CD4-positive, alpha-beta T cell (primary cell): Measurements from ENCODE around the gene TNFRSF25. TPM values are rescaled to one million over a fixed set of nuclear protein-coding genes. Genes with fewer than 3 reads are reported as not detected.
"Not testable (repeated sequence)": the region's sequence is repeated elsewhere in the genome, so short reads cannot be mapped to it uniquely, and the experiment has no call there.

Experiments used
- ATAC-seq: fragments of 200-7000 bp; cut with Tn5 transposase; one replicate; pipeline ENCODE4 v1.10.0; 2022; ENCODE audit warnings: mild to moderate bottlenecking; ENCODE audit not compliant: poor library complexity
- CTCF ChIA-PET: fragments of 350-600 bp; sonication (Branson Sonifier 250); formaldehyde crosslinking; loops from one replicate; lab custom pipeline; 2021; ENCODE audit warnings: antibody characterized with exemption, inconsistent platforms; lab: Charles Lee
- POLR2A ChIA-PET: fragments of 350-600 bp; sonication (Branson Sonifier 250); formaldehyde crosslinking; loops from one replicate; lab custom pipeline; 2021; ENCODE audit warnings: antibody characterized with exemption, inconsistent platforms; lab: Charles Lee
- DNase-seq, 14 experiments: peaks; one replicate each; pipeline ENCODE4 v3.0.0-alpha.2; 2013 to 2020; ENCODE audit warnings: mixed read lengths in 2 of 14
- H3K27ac ChIP-seq, 2 donors: one replicate each; pipeline versions ENCODE4 v1.5.1 to v1.7.0; 2013; ENCODE audit warnings: low read length in 2 of 2, low read depth in 1 of 2, mild to moderate bottlenecking in 1 of 2
- H3K27me3 ChIP-seq, 2 experiments: 1 replicate in 1 of 2; 2 replicates in 1 of 2; pipeline versions ENCODE4 v1.6.1 to v1.7.0; 2013; ENCODE audit warnings: low read length in 2 of 2, control low read depth in 1 of 2, mild to moderate bottlenecking in 1 of 2, moderate library complexity in 1 of 2; ENCODE audit not compliant: insufficient read depth in 2 of 2, control insufficient read depth in 1 of 2
- H3K36me3 ChIP-seq: one replicate; pipeline ENCODE4 v1.6.1; 2013; ENCODE audit warnings: low read length, control low read depth; ENCODE audit not compliant: insufficient read depth
- H3K4me1 ChIP-seq: one replicate; pipeline ENCODE4 v1.6.1; 2013; ENCODE audit warnings: low read length, control low read depth; ENCODE audit not compliant: insufficient read depth
- H3K4me3 ChIP-seq: one replicate; pipeline ENCODE4 v1.5.1; 2013; ENCODE audit warnings: mild to moderate bottlenecking, low read length, moderate library complexity
- H3K9me3 ChIP-seq, 2 experiments: 1 replicate in 1 of 2; 2 replicates in 1 of 2; pipeline versions ENCODE4 v1.6.1 to v1.7.0; 2013; ENCODE audit warnings: low read length in 2 of 2, mild to moderate bottlenecking in 2 of 2, control low read depth in 1 of 2, moderate library complexity in 1 of 2; ENCODE audit not compliant: control insufficient read depth in 1 of 2, insufficient read depth in 1 of 2
- H3K27ac Mint-ChIP-seq: one replicate; pipeline ENCODE4 v1.8.0; 2020; ENCODE audit warnings: mixed read lengths
- H3K27me3 Mint-ChIP-seq: one replicate; pipeline ENCODE4 v1.8.0; 2021; ENCODE audit warnings: mixed read lengths
- H3K36me3 Mint-ChIP-seq: one replicate; pipeline ENCODE4 v1.8.0; 2021; ENCODE audit warnings: low read depth, mixed read lengths
- H3K4me1 Mint-ChIP-seq: one replicate; pipeline ENCODE4 v1.8.0; 2021; ENCODE audit warnings: low read depth, mixed read lengths
- H3K4me3 Mint-ChIP-seq: one replicate; pipeline ENCODE4 v1.8.0; 2020; ENCODE audit warnings: mild to moderate bottlenecking, mixed read lengths
- H3K9me3 Mint-ChIP-seq: one replicate; pipeline ENCODE4 v1.8.0; 2020; ENCODE audit warnings: mixed read lengths
- CTCF ChIP-seq: fragments of 200-600 bp; IDR thresholded peaks from one replicate; pipeline ENCODE4 v1.8.0; 2022; ENCODE audit warnings: antibody characterized with exemption, mild to moderate bottlenecking
- intact Hi-C, 2 experiments: fragments of 100-400 bp; cut with DNase I in 1 of 2; cut with micrococcal nuclease in 1 of 2; formaldehyde crosslinking; loops; one replicate each; pipeline versions ENCODE4 v1.15.1 to v1.9.0; 2023 to 2025; cut with DNase I, micrococcal nuclease
- total RNA-seq, 174 experiments: library from RNA in 2 of 174; stranded (reverse) in 2 of 174; gene quantifications; one replicate each; pipeline ENCODE4 v1.2.3 and lab custom pipeline; 2021 to 2026

Gene TNFRSF25
- total RNA-seq, 2 experiments from 2014 or later, result 220 to 225 TPM

- Mint-ChIP-seq H3K36me3 (no peaks in the 10 kb centered on the region), H3K4me3 (peak overlapping the region; percentile 69), H3K27ac (no peak overlapping the region), H3K9me3 (no peaks in the 10 kb centered on the region), H3K27me3 (peaks cover 53% of the 10 kb centered on the region), H3K4me1 (peaks cover 36% of the 10 kb centered on the region)
- no peak for TF ChIP-seq CTCF
- Histone ChIP-seq H3K4me3 (peak overlapping the region; percentile 45), H3K27ac (no peak overlapping the region), H3K9me3 (peaks cover 0 to 16% of the 10 kb centered on the region in 2 experiments), H3K27me3 (peaks cover 42 to 53% of the 10 kb centered on the region in 2 experiments), H3K4me1 (peaks cover 45% of the 10 kb centered on the region), H3K36me3 (no peaks in the 10 kb centered on the region)
- ChIA-PET CTCF (interaction anchor here (0.8 to 5.1 kb wide), 9 partner anchors 8 to 90 kb away, joined by 3 to 34 read pairs (median 4); partner anchors contain the start of gene TNFRSF25), POLR2A (interaction anchor here (1.7 to 7.2 kb wide), 3 partner anchors 8 to 17 kb away, joined by 5 to 61 read pairs (median 40); partner anchors contain the start of gene TNFRSF25)
- DNase-seq, result peak in 11 of 14 experiments; percentile 34 to 80 (median 61)
- intact Hi-C loops, result no loop called here
- ATAC-seq, result peak; percentile 59
Measured at GRCh38 chr1:6447818-6448748, 17.9 kb downstream of the TNFRSF25 start.

GRCh38 chr1:6447016-6447817 lies 18.8 kb downstream of the TNFRSF25 start:
- H3K36me3 ChIP-seq, result no peaks in the 10 kb centered on the region
- peaks cover 45% of the 10 kb centered on the region for H3K4me1 ChIP-seq
- H3K27me3 ChIP-seq, result peaks cover 42 to 53% of the 10 kb centered on the region in 2 experiments
- H3K36me3 Mint-ChIP-seq, result no peaks in the 10 kb centered on the region
- ATAC-seq, result peak; percentile 10
- H3K9me3 Mint-ChIP-seq, result no peaks in the 10 kb centered on the region
- H3K27me3 Mint-ChIP-seq, result peaks cover 49% of the 10 kb centered on the region
- H3K4me3 ChIP-seq, result peak overlapping the region; percentile 45
- H3K9me3 ChIP-seq, result peaks cover 0 to 16% of the 10 kb centered on the region in 2 experiments
- ChIA-PET POLR2A (interaction anchor here (0.6 to 7.2 kb wide), 3 partner anchors 13 to 45 kb away, joined by 3 to 61 read pairs (median 40); partner anchors contain the start of gene TNFRSF25), CTCF (interaction anchor here (0.8 to 5.1 kb wide), 6 partner anchors 9 to 26 kb away, joined by 3 to 34 read pairs (median 8); partner anchors contain the start of gene TNFRSF25)
- no peak for TF ChIP-seq CTCF
- peak in 2 of 14 experiments; percentile 30 to 42 for DNase-seq
- peak overlapping the region; percentile 69 for H3K4me3 Mint-ChIP-seq
- H3K27ac Mint-ChIP-seq, result no peak overlapping the region
- H3K4me1 Mint-ChIP-seq, result peaks cover 34% of the 10 kb centered on the region
- no peak overlapping the region for H3K27ac ChIP-seq
- intact Hi-C loops, result no loop called here

- peaks cover 0 to 18% of the 10 kb centered on the region in 2 experiments for H3K9me3 ChIP-seq
- H3K4me3 Mint-ChIP-seq, result peak overlapping the region; percentile 38
- peak overlapping the region; percentile 22 for H3K4me3 ChIP-seq
- H3K27me3 Mint-ChIP-seq, result peaks cover 50% of the 10 kb centered on the region
- H3K36me3 Mint-ChIP-seq, result no peaks in the 10 kb centered on the region
- no peak overlapping the region for H3K27ac Mint-ChIP-seq
- ATAC-seq, result no peak
- no peaks in the 10 kb centered on the region for H3K9me3 Mint-ChIP-seq
- ChIA-PET CTCF (interaction anchor here (1.2 to 5.1 kb wide), 3 partner anchors 18 to 26 kb away, joined by 4 to 34 read pairs (median 13); partner anchors contain the start of gene TNFRSF25), POLR2A (interaction anchor here (6.4 to 7.2 kb wide), 2 partner anchors 13 to 18 kb away, joined by 40 to 61 read pairs; partner anchors contain the start of gene TNFRSF25)
- H3K4me1 ChIP-seq, result peaks cover 45% of the 10 kb centered on the region
- TF ChIP-seq CTCF, result no peak
- intact Hi-C loops, result no loop called here
- no peaks in the 10 kb centered on the region for H3K36me3 ChIP-seq
- DNase-seq, result no peak
- no peak overlapping the region for H3K27ac ChIP-seq
- H3K27me3 ChIP-seq, result peaks cover 42 to 54% of the 10 kb centered on the region in 2 experiments
- H3K4me1 Mint-ChIP-seq, result peaks cover 34% of the 10 kb centered on the region
Measured at GRCh38 chr1:6446665-6447015, 19.3 kb downstream of the TNFRSF25 start.

- CTCF ChIA-PET, result interaction anchor here (0.6 to 5.1 kb wide), 2 partner anchors 14 to 18 kb away, joined by 3 to 34 read pairs; partner anchors contain the start of gene TNFRSF25
- H3K4me1 Mint-ChIP-seq, result peaks cover 34% of the 10 kb centered on the region
- Histone ChIP-seq H3K9me3 (peaks cover 0 to 22% of the 10 kb centered on the region in 2 experiments), H3K4me1 (peaks cover 48% of the 10 kb centered on the region), H3K27me3 (peaks cover 44 to 57% of the 10 kb centered on the region in 2 experiments)
- H3K36me3 ChIP-seq, ATAC-seq, H3K27ac ChIP-seq, intact Hi-C loops, H3K4me3 Mint-ChIP-seq, H3K36me3 Mint-ChIP-seq, H3K4me3 ChIP-seq, DNase-seq, H3K27ac Mint-ChIP-seq, H3K9me3 Mint-ChIP-seq: not testable (repeated sequence)
- POLR2A ChIA-PET, result interaction anchor here (7.2 kb wide), 1 partner anchor 14 kb away, joined by 61 read pairs; no protein-coding TSS in a partner anchor
- H3K27me3 Mint-ChIP-seq, result peaks cover 53% of the 10 kb centered on the region
Measured at GRCh38 chr1:6445929-6446328, 20.0 kb downstream of the TNFRSF25 start.
